Body of pancreas (tissue), 4 donors: Measurements from ENCODE around the gene ASCC1. TPM values are rescaled to one million over a fixed set of nuclear protein-coding genes. Genes with fewer than 3 reads are reported as not detected.

Source experiments
- ATAC-seq: fragments of 150-250 bp; one replicate; pipeline ENCODE4 v1.9.1; 2016
- DNase-seq, 4 donors: peaks; one replicate each; pipeline ENCODE4 v3.0.0-alpha.2; 2019
- H3K27ac ChIP-seq, 4 donors: fragments of 200-600 bp; sonication (generic); 1 replicate in 3 of 4; 2 replicates in 1 of 4; pipeline versions ENCODE4 v1.5.1 to v1.6.1; 2016 to 2019; ENCODE audit warnings: mild to moderate bottlenecking in 1 of 4, mixed read lengths in 1 of 4, moderate library complexity in 1 of 4
- H3K27me3 ChIP-seq, 2 donors: fragments of 200-600 bp; sonication (generic); one replicate each; pipeline ENCODE4 v1.6.0; 2016; ENCODE audit warnings: mild to moderate bottlenecking in 1 of 2
- H3K36me3 ChIP-seq, 2 donors: fragments of 200-600 bp; sonication (generic); replicated peaks in 1 of 2; 2 replicates each; pipeline ENCODE4 v1.5.1; 2016; ENCODE audit warnings: low read depth in 2 of 2; ENCODE audit not compliant: insufficient read depth in 1 of 2
- H3K4me1 ChIP-seq: fragments of 200-600 bp; sonication (generic); one replicate; pipeline ENCODE4 v1.6.0; 2016
- H3K4me3 ChIP-seq, 2 donors: fragments of 200-600 bp; sonication (generic); 1 replicate in 1 of 2; 2 replicates in 1 of 2; pipeline ENCODE4 v1.5.1; 2016 to 2019
- H3K9me3 ChIP-seq, 3 donors: fragments of 200-600 bp; sonication (generic); 1 replicate in 2 of 3; 2 replicates in 1 of 3; pipeline ENCODE4 v1.5.1; 2016
- POLR2A ChIP-seq, 3 donors: fragments of 450-650 bp; IDR thresholded peaks; one replicate each; pipeline ENCODE4 v1.6.1; 2016; ENCODE audit warnings: antibody characterized with exemption in 3 of 3, mild to moderate bottlenecking in 2 of 3
- WGBS, 2 donors: methylation state at CpG; one replicate each; pipeline ENCODE4 v1.1.5; 2017; 5-methylcytosine and 5-hydroxymethylcytosine counted together
- intact Hi-C: fragments of 100-400 bp; cut with DNase I; formaldehyde crosslinking; loops from one replicate; pipeline ENCODE4 v1.15.1; 2023
- total RNA-seq, 2 donors: library from RNA; depleted of rRNA; stranded (reverse); fragments of >200 nt; gene quantifications; one replicate each; pipeline ENCODE4 v1.1.0, GENCODE V29; 2016
- TF ChIP-seq, protein P1 (sequence below), 7 experiments: fragments of 450-650 bp in 4 of 7; fragments of 200-600 bp in 3 of 7; sonication (generic) in 3 of 7; IDR thresholded peaks; one replicate each; pipeline ENCODE4 v1.5.1; 2016 to 2019; ENCODE audit warnings: antibody characterized with exemption in 7 of 7

The ASCC1 gene
- total RNA-seq, 2 donors from 2014 or later = 16.1 to 17.1 TPM

DNA sequence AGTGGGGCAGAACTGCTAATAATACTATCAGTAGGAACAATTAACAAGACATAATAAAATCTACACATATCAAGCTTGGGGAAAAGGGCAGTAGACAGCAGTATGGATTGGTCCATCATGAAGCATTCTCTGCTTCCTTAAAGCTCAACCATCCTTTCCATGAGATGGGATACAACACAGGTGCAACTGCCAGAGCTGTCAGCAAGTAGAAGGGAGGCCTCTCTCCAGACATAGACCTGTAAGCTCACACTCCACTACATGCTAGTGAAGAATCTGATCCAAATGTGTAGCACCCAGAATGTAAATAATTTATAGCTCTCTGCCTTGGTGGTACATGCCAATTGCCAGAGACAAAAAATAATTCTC, 41.8 kb downstream of the ASCC1 start:
- DNase-seq (no peak), ATAC-seq (no peak)
- H3K4me1 ChIP-seq = no peaks in the 10 kb centered on the region
- no peaks in the 10 kb centered on the region for H3K27me3 ChIP-seq
- peaks cover 0 to 2% of the 10 kb centered on the region in 2 donors for H3K36me3 ChIP-seq
- no peak overlapping the region for H3K4me3 ChIP-seq
- H3K9me3 ChIP-seq = no peaks in the 10 kb centered on the region
- H3K27ac ChIP-seq = no peak overlapping the region
- intact Hi-C loops = no loop called here
- TF ChIP-seq, protein P1, sequence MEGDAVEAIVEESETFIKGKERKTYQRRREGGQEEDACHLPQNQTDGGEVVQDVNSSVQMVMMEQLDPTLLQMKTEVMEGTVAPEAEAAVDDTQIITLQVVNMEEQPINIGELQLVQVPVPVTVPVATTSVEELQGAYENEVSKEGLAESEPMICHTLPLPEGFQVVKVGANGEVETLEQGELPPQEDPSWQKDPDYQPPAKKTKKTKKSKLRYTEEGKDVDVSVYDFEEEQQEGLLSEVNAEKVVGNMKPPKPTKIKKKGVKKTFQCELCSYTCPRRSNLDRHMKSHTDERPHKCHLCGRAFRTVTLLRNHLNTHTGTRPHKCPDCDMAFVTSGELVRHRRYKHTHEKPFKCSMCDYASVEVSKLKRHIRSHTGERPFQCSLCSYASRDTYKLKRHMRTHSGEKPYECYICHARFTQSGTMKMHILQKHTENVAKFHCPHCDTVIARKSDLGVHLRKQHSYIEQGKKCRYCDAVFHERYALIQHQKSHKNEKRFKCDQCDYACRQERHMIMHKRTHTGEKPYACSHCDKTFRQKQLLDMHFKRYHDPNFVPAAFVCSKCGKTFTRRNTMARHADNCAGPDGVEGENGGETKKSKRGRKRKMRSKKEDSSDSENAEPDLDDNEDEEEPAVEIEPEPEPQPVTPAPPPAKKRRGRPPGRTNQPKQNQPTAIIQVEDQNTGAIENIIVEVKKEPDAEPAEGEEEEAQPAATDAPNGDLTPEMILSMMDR (IDR thresholded peaks at IDR 0.05) = no peak
- TF ChIP-seq POLR2A (IDR thresholded peaks at IDR 0.05) = no peak

DNA sequence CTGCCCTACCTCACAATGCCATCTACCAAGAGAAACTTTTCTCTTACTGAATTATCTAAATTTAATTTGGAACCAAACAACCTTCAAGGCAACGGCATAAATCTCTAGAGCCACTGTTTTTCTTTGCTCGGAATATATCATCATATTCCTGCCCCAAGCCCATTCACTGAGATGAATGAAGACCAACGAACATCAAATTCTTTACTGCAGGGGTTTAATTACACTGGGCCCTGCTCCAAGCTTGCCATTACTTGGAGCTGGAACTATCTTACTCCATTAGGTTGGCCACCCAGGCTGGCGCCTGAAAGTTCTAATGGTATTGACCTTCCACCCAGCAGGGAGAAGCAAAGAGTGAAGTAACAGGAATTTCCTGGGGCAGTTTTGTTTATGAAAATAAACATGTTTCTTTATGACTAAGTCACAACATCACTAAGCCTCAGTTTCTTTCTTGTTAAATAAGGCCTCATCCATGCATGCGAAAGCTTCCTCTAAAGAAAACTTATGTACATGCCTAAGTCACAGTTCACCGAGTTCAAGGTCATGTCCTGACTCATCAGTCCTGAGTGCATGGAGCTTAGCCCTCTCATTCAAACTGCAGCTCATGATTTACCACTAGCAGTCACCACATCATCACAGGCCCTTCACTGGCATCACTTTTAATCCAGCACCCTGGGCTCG, 42.3 kb downstream of the ASCC1 start:
- WGBS, 2 donors = 89 to 90% methylated on average over 7 of the region's 7 CpGs
- ATAC-seq (no peak), DNase-seq (no peak)
- intact Hi-C loops = no loop called here
- Histone ChIP-seq H3K4me1 (no peaks in the 10 kb centered on the region), H3K9me3 (no peaks in the 10 kb centered on the region), H3K27me3 (no peaks in the 10 kb centered on the region), H3K27ac (no peak overlapping the region), H3K36me3 (peaks cover 0 to 2% of the 10 kb centered on the region in 2 donors), H3K4me3 (no peak overlapping the region)
- no peak for TF ChIP-seq POLR2A (IDR thresholded peaks at IDR 0.05)
- TF ChIP-seq, protein P1 (IDR thresholded peaks at IDR 0.05) = no peak

DNA sequence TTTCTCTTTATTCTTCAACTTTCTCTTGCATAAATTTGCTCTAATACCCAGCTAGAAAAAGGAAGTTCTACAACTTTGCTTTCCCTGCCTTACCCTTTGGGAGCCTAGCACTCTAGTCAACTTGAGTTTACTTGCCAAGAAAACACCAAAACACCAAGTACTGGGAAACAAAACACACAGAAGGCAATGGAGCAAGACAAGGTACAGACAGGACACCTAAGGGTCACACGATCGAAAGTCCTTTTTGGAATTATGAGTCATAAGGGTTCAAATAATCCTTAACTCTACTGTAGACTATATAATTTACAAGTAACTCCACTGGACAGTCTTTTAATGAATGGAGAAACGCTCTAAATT, 42.8 kb downstream of the ASCC1 start:
- intact Hi-C loops = no loop called here
- 93% methylated on average over 3 of the region's 3 CpGs for WGBS, 2 donors
- DNase-seq = no peak
- no peaks in the 10 kb centered on the region for H3K27me3 ChIP-seq
- no peak overlapping the region for H3K4me3 ChIP-seq
- H3K9me3 ChIP-seq = no peaks in the 10 kb centered on the region
- no peak for TF ChIP-seq POLR2A (IDR thresholded peaks at IDR 0.05)
- TF ChIP-seq, protein P1 (IDR thresholded peaks at IDR 0.05) = no peak
- no peak for ATAC-seq
- no peaks in the 10 kb centered on the region for H3K36me3 ChIP-seq
- no peak overlapping the region for H3K27ac ChIP-seq
- no peaks in the 10 kb centered on the region for H3K4me1 ChIP-seq

DNA sequence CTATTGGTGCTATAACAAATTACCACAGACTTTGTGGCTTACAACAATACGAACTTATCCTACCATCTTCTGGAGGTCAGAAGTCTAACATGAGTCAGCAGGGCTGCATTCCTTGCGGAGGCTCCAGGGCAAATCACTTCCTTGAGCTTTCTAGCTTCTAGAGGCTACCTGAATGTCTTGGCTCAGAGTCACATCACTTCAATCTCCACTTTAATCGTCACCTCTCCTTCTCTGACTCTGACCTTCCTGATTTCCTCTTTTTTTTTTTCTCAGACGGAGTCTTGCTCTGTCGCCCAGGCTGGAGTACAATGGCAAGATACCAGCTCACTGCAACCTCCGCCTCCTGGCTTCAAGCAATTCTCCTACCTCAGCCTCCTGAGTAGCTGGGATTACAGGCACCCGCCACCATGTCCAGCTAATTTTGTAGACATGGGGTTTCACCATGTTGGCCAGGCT, 44.9 kb downstream of the ASCC1 start:
- peak; percentile 24 for ATAC-seq
- no peaks in the 10 kb centered on the region for H3K9me3 ChIP-seq
- 65 to 76% methylated on average over 7 of the region's 7 CpGs for WGBS, 2 donors

More for the DNA sequence above, 44.9 kb downstream of the ASCC1 start:
- Histone ChIP-seq H3K4me1 (no peaks in the 10 kb centered on the region), H3K4me3 (no peak overlapping the region), H3K27ac (no peak overlapping the region), H3K36me3 (no peaks in the 10 kb centered on the region), H3K27me3 (no peaks in the 10 kb centered on the region)
- intact Hi-C loops = no loop called here
- DNase-seq = peak in 3 of 4 donors; percentile 10 to 32 (median 26)
- TF ChIP-seq, protein P1 (IDR thresholded peaks at IDR 0.05) = no peak
- TF ChIP-seq POLR2A (IDR thresholded peaks at IDR 0.05) = no peak
